Peyer's patch (tissue), 4 donors: ENCODE results near the gene GSTP1. TPM values are rescaled to one million over a fixed set of nuclear protein-coding genes. Genes with fewer than 3 reads are reported as not detected.
"Not testable (repeated sequence)": the region's sequence is repeated elsewhere in the genome, so short reads cannot be mapped to it uniquely, and the experiment has no call there.

Experiments
- DNase-seq, 3 donors: peaks; one replicate each; pipeline ENCODE4 v3.0.0-alpha.2; 2017 to 2019
- H3K27ac ChIP-seq, 4 donors: fragments of 200-600 bp; sonication (generic); one replicate each; pipeline ENCODE4 v1.5.1; 2016 to 2019
- H3K27me3 ChIP-seq, 2 donors: fragments of 200-600 bp; sonication (generic); one replicate each; pipeline ENCODE4 v1.5.1; 2019
- H3K36me3 ChIP-seq, 3 donors: fragments of 200-600 bp; sonication (generic); one replicate each; pipeline ENCODE4 v1.5.1; 2016 to 2019
- H3K4me1 ChIP-seq, 4 donors: fragments of 200-600 bp; sonication (generic); one replicate each; pipeline ENCODE4 v1.5.1; 2016 to 2019
- H3K4me3 ChIP-seq, 4 donors: fragments of 200-600 bp; sonication (generic); 1 replicate in 3 of 4; 2 replicates in 1 of 4; pipeline ENCODE4 v1.5.1; 2016 to 2019; ENCODE audit warnings: mild to moderate bottlenecking in 1 of 4
- H3K9me3 ChIP-seq, 4 donors: fragments of 200-600 bp; sonication (generic); one replicate each; pipeline ENCODE4 v1.5.1; 2016 to 2019; ENCODE audit warnings: mild to moderate bottlenecking in 1 of 4
- POLR2A ChIP-seq, 2 donors: fragments of 450-650 bp; IDR thresholded peaks; one replicate each; pipeline ENCODE4 v1.5.1; 2017; ENCODE audit warnings: antibody characterized with exemption in 2 of 2, mild to moderate bottlenecking in 2 of 2, moderate library complexity in 2 of 2
- total RNA-seq, 4 donors: library from RNA; depleted of rRNA; stranded (reverse); fragments of >200 nt; gene quantifications; one replicate each; pipeline ENCODE4 v1.1.0, GENCODE V29; 2016
- TF ChIP-seq, protein P1 (sequence below), 6 experiments: fragments of 450-650 bp in 4 of 6; fragments of 200-600 bp in 2 of 6; sonication (generic) in 1 of 6; IDR thresholded peaks; one replicate each; pipeline ENCODE4 v1.5.1; 2017 to 2019; ENCODE audit warnings: antibody characterized with exemption in 6 of 6, mild to moderate bottlenecking in 3 of 6, moderate library complexity in 1 of 6

Gene GSTP1
- total RNA-seq, 4 donors from 2014 or later, result 237 to 451 (median 419) TPM

DNA sequence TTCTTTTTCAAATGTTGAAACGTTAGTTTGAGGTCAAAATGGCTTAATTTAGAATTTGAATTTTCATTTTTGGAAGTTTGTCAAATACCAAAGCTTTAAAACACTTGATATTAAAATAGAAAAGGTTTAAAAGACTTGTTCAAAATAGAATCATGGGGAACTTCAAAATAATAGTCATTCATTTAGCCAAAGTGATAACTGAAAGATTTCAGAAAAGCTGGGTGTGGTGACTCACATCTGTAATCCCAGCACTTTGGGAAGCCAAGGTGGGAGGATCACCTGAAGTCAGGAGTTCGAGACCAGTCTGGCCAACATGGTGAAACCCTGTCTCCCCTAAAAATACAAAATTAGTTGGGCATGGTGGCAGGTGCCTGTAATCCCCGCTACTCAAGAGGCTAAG lies 10.9 kb downstream of the GSTP1 start:
- Histone ChIP-seq H3K27me3 (no peaks in the 10 kb centered on the region), H3K4me3 (no peak overlapping the region), H3K9me3 (no peaks in the 10 kb centered on the region), H3K4me1 (no peaks in the 10 kb centered on the region), H3K27ac (no peak overlapping the region), H3K36me3 (no peaks in the 10 kb centered on the region)
- DNase-seq, result no peak
- no peak for TF ChIP-seq POLR2A (IDR thresholded peaks at IDR 0.05)
- TF ChIP-seq, protein P1, sequence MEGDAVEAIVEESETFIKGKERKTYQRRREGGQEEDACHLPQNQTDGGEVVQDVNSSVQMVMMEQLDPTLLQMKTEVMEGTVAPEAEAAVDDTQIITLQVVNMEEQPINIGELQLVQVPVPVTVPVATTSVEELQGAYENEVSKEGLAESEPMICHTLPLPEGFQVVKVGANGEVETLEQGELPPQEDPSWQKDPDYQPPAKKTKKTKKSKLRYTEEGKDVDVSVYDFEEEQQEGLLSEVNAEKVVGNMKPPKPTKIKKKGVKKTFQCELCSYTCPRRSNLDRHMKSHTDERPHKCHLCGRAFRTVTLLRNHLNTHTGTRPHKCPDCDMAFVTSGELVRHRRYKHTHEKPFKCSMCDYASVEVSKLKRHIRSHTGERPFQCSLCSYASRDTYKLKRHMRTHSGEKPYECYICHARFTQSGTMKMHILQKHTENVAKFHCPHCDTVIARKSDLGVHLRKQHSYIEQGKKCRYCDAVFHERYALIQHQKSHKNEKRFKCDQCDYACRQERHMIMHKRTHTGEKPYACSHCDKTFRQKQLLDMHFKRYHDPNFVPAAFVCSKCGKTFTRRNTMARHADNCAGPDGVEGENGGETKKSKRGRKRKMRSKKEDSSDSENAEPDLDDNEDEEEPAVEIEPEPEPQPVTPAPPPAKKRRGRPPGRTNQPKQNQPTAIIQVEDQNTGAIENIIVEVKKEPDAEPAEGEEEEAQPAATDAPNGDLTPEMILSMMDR (IDR thresholded peaks at IDR 0.05), result no peak

DNA sequence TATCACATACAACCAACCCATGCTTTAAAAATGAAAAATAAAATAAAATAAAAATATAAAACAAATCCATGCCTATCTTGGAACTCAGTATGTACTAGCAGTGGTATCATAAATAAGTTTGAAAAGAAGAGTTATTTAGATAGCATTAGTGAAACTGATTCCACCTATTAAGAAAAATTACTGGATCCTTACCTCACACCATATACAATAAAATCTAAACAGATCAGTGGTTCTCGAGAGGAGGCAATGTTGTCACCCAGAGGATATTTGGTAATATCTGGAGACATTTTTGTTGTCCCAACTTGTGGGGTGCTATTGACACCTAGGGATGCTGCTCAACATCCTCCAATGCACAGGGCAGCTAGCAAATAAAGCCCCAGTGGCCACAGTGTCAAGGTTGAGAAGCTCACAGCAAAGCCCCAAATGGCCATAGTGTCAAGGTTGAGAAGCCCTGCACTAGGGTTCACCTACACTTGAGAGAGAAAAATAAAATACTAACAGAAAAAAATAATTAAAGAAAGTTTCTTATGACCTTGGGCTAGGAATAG lies 13.2 kb downstream of the GSTP1 start:
- H3K4me1 ChIP-seq, result peaks cover 0 to 8% (median 3%) of the 10 kb centered on the region in 4 donors
- H3K9me3 ChIP-seq, result no peaks in the 10 kb centered on the region
- TF ChIP-seq, protein P1 (IDR thresholded peaks at IDR 0.05), result no peak
- TF ChIP-seq POLR2A (IDR thresholded peaks at IDR 0.05), result no peak
- no peak overlapping the region for H3K4me3 ChIP-seq
- no peaks in the 10 kb centered on the region for H3K36me3 ChIP-seq
- H3K27me3 ChIP-seq, result no peaks in the 10 kb centered on the region
- H3K27ac ChIP-seq, result no peak overlapping the region
- DNase-seq, result no peak

DNA sequence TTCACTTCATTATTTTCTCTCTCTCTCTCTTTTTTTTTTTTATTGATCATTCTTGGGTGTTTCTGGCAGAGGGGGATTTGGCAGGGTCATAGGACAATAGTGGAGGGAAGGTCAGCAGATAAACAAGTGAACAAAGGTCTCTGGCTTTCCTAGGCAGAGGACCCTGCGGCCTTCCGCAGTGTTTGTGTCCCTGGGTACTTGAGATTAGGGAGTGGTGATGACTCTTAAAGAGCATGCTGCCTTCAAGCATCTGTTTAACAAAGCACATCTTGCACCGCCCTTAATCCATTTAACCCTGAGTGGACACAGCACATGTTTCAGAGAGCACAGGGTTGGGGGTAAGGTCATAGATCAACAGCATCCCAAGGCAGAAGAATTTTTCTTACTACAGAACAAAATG lies 13.8 kb downstream of the GSTP1 start:
- not testable (repeated sequence) for H3K27ac ChIP-seq, DNase-seq, H3K9me3 ChIP-seq, H3K4me1 ChIP-seq, H3K27me3 ChIP-seq, H3K4me3 ChIP-seq, H3K36me3 ChIP-seq

GRCh38 chr11:67597963-67598362 lies 14.4 kb downstream of the GSTP1 start:
- not testable (repeated sequence) for DNase-seq, H3K36me3 ChIP-seq, H3K27me3 ChIP-seq

GRCh38 chr11:67599149-67599548 lies 15.5 kb downstream of the GSTP1 start:
- no peak overlapping the region for H3K4me3 ChIP-seq
- no peaks in the 10 kb centered on the region for H3K36me3 ChIP-seq
- H3K27ac ChIP-seq, result no peak overlapping the region
- DNase-seq, result no peak
- peaks cover 0 to 8% (median 3%) of the 10 kb centered on the region in 4 donors for H3K4me1 ChIP-seq
- no peaks in the 10 kb centered on the region for H3K9me3 ChIP-seq
- TF ChIP-seq, protein P1 (IDR thresholded peaks at IDR 0.05), result no peak
- no peak for TF ChIP-seq POLR2A (IDR thresholded peaks at IDR 0.05)
- no peaks in the 10 kb centered on the region for H3K27me3 ChIP-seq

More at GRCh38 chr11:67597963-67598362, 14.4 kb downstream of the GSTP1 start:
- not testable (repeated sequence) for H3K27ac ChIP-seq, H3K4me1 ChIP-seq, H3K9me3 ChIP-seq, H3K4me3 ChIP-seq

GRCh38 chr11:67600324-67601029 lies 16.9 kb downstream of the GSTP1 start:
- H3K4me3 ChIP-seq, result no peak overlapping the region
- no peak for TF ChIP-seq POLR2A (IDR thresholded peaks at IDR 0.05)
- TF ChIP-seq, protein P1 (IDR thresholded peaks at IDR 0.05), result no peak
- peaks cover 0 to 8% (median 3%) of the 10 kb centered on the region in 4 donors for H3K4me1 ChIP-seq
- no peak overlapping the region for H3K27ac ChIP-seq
- peak in 2 of 3 donors; percentile 73 to 80 for DNase-seq
- H3K9me3 ChIP-seq, result no peaks in the 10 kb centered on the region
- no peaks in the 10 kb centered on the region for H3K27me3 ChIP-seq
- H3K36me3 ChIP-seq, result no peaks in the 10 kb centered on the region
